BJ (cell line): ENCODE results near the gene CTNNBL1. TPM values are rescaled to one million over a fixed set of nuclear protein-coding genes. Genes with fewer than 3 reads are reported as not detected.
A peak's percentile ranks its signal among the peaks of the same experiment; 100 is the strongest.

Source experiments
- CTCF ChIA-PET: fragments of 350-600 bp; formaldehyde crosslinking; extraction: SDS; loops from one replicate; lab custom pipeline; 2021; ENCODE audit warnings: antibody characterized with exemption, inconsistent platforms; lab: Yijun Ruan, JAX
- POLR2A ChIA-PET: fragments of 300-600 bp; sonication (Branson Sonifier 250); formaldehyde crosslinking; extraction: SDS; loops from one replicate; lab custom pipeline; 2021; ENCODE audit warnings: antibody characterized with exemption; lab: Charles Lee
- DNase-seq: peaks from one replicate; pipeline ENCODE4 v3.0.0-alpha.2; 2011; ENCODE audit warnings: low read depth
- H3K27me3 ChIP-seq: 2 replicates; pipeline ENCODE4 v1.6.0; 2011; ENCODE audit warnings: low read length; ENCODE audit not compliant: control insufficient read depth, insufficient read depth
- H3K36me3 ChIP-seq: 2 replicates; pipeline ENCODE4 v1.5.1; 2011; ENCODE audit warnings: low read length; ENCODE audit not compliant: control insufficient read depth, insufficient read depth
- H3K4me3 ChIP-seq: 2 replicates; pipeline ENCODE4 v1.5.1; 2011; ENCODE audit warnings: low read depth, mild to moderate bottlenecking, control low read depth, low read length
- CTCF ChIP-seq: IDR thresholded peaks from 2 replicates; pipeline ENCODE4 v1.5.1; 2011; ENCODE audit warnings: low read depth, mild to moderate bottlenecking, control low read depth, inconsistent platforms, low read length, moderate library complexity; ENCODE audit not compliant: insufficient read depth
- polyA plus RNA-seq: library from polyadenylated mRNA; depleted of rRNA; stranded (reverse); fragments of >200 nt; gene quantifications from 2 replicates; pipeline ENCODE4 v1.2.3, GENCODE V29; 2011

CTNNBL1 gene
- polyA plus RNA-seq, 1 experiment = 38.4 TPM

- Histone ChIP-seq H3K36me3 (no peaks in the 10 kb centered on the region), H3K27me3 (peaks cover 7% of the 10 kb centered on the region), H3K4me3 (no peak overlapping the region)
- POLR2A ChIA-PET = no interaction called here
- TF ChIP-seq CTCF = no peak
- CTCF ChIA-PET = no interaction called here
- no peak for DNase-seq
Observed at GRCh38 chr20:37688093-37688492, 5.7 kb upstream of the CTNNBL1 start.

GRCh38 chr20:37690626-37691369, 3.0 kb upstream of the CTNNBL1 start:
- no peak for DNase-seq
- CTCF ChIA-PET = no interaction called here
- Histone ChIP-seq H3K27me3 (peaks cover 7% of the 10 kb centered on the region), H3K4me3 (no peak overlapping the region), H3K36me3 (no peaks in the 10 kb centered on the region)
- no peak for TF ChIP-seq CTCF
- POLR2A ChIA-PET = no interaction called here

- H3K36me3 ChIP-seq = no peaks in the 10 kb centered on the region
- CTCF ChIA-PET = interaction anchor here (0.6 to 1.0 kb wide), 2 partner anchors 20 to 129 kb away, joined by 3 read pairs; no protein-coding TSS in a partner anchor
- no peak for DNase-seq
- no peak overlapping the region for H3K4me3 ChIP-seq
- POLR2A ChIA-PET = no interaction called here
- peaks cover 7% of the 10 kb centered on the region for H3K27me3 ChIP-seq
- TF ChIP-seq CTCF = no peak
Observed at GRCh38 chr20:37692459-37693166, 1.2 kb upstream of the CTNNBL1 start.

- Histone ChIP-seq H3K27me3 (peaks cover 7% of the 10 kb centered on the region), H3K36me3 (no peaks in the 10 kb centered on the region), H3K4me3 (peak overlapping the region; percentile 67)
- POLR2A ChIA-PET = no interaction called here
- DNase-seq = no peak
- CTCF ChIA-PET = no interaction called here
- TF ChIP-seq CTCF = no peak
Observed at GRCh38 chr20:37693242-37693634, 592 bp upstream of the CTNNBL1 start.

GRCh38 chr20:37695684-37696342, 2.0 kb downstream of the CTNNBL1 start:
- H3K27me3 ChIP-seq = peaks cover 1% of the 10 kb centered on the region
- CTCF ChIA-PET = no interaction called here
- no peak for TF ChIP-seq CTCF

More at GRCh38 chr20:37695684-37696342, 2.0 kb downstream of the CTNNBL1 start:
- POLR2A ChIA-PET = no interaction called here
- Histone ChIP-seq H3K4me3 (no peak overlapping the region), H3K36me3 (no peaks in the 10 kb centered on the region)
- DNase-seq = no peak
